GM21529 (cell line): Measurements from ENCODE around the gene SNED1.

Experiments
- ATAC-seq: cut with Tn5 transposase; IDR thresholded peaks from one replicate; pipeline ENCODE4 v1.9.1; 2021; ENCODE audit not compliant: unreplicated experiment

The SNED1 gene

DNA sequence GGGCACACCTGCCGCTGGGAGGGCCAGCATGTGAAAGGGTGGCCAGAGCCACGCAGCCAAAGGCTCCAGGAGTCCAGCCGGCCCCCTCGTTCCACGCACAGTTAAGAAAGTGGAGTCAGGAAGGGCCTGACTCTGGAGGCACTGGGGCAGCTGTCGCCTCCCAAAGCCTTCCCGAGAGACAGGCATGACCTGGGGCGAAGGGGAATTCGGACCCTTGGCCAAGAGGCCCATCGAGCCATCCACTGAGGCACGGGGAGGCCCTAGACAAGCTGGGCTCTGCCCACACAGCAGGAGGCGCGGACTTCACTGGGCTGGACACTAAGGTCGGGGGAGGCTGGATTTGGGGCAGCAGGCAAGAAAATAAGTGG lies 38.5 kb upstream of the SNED1 start:
- ATAC-seq = no peak

GRCh38 chr2:240960309-240960970 lies 38.0 kb upstream of the SNED1 start:
- no peak for ATAC-seq

DNA sequence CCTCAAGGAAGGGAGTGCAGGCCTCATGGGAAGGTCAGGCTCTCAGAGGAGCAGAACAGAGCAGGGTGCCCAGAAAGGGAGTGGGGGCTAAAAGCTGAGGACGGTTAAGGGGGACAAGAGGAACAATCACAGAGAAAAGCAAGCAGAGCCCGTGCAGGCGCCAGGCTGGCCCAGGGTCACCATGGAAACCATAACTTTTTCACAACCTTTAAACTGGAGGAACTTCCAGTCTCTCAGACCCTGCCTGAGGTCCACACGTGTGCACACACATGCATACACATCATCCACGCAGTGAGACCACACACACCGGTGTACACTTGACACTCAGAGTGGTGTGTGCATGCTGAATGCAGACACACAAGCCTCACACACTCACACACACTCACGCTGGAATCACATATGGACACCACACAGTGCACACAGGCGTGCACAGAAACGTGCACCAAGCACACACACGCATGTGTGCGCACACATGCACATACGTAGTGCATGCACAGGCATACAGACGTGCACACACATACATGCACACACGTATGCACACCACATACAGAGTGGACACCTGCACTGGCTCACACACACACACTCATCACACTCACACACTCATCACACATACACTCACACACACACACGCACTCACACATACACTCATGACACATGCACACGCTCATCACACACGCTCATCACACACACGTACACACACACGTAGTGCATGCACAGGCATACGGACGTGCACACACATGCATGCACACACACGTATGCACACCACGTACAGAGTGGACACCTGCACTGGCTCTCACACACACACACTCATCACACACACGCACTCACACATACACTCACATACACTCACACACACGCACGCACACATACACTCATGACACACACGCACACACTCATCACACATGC lies 37.2 kb upstream of the SNED1 start:
- no peak for ATAC-seq

GRCh38 chr2:240961910-240962299 lies 36.5 kb upstream of the SNED1 start:
- no peak for ATAC-seq

DNA sequence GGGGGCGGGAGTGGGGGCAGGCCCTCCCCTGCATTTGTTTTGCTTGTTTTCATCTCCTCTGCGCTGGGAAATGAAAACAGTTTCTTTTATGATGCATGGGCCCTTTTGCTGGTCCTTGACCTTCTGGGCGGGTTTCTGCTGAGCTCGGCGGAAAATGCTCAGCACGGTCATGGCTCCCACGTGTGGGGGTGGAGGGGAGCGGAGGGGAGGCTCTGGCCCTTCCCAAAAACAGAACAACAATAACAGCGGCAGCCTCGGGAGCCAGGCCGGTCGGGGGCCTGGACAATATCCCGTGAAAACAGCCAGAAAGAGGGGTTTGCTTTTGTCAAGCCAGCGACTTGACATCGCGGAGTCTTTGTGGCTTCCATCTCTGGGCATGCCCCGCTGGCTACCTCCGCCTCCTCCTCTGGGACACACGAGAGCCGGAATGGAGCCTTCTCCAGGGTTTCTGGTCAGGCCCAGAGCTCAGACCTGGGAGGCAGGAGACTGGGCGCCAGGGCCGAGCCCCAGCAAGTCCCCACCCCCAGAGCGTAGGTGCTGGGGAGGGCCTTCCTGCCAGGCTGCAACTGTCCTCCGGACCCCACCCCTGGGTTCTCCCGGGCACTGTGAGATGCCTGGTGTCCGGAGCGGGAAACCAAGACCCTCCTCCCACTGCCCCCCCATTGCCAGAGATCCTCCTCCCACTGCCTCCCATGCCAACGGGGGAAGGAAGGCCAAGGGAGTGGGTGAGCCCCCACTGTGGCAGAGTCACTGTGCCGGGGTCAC lies 35.9 kb upstream of the SNED1 start:
- ATAC-seq = no peak

- ATAC-seq = no peak
Observed at GRCh38 chr2:240963065-240963867, 35.2 kb upstream of the SNED1 start.

- no peak for ATAC-seq
Observed at GRCh38 chr2:240963868-240964703, 34.3 kb upstream of the SNED1 start.

GRCh38 chr2:240964704-240965295 lies 33.6 kb upstream of the SNED1 start:
- no peak for ATAC-seq

DNA sequence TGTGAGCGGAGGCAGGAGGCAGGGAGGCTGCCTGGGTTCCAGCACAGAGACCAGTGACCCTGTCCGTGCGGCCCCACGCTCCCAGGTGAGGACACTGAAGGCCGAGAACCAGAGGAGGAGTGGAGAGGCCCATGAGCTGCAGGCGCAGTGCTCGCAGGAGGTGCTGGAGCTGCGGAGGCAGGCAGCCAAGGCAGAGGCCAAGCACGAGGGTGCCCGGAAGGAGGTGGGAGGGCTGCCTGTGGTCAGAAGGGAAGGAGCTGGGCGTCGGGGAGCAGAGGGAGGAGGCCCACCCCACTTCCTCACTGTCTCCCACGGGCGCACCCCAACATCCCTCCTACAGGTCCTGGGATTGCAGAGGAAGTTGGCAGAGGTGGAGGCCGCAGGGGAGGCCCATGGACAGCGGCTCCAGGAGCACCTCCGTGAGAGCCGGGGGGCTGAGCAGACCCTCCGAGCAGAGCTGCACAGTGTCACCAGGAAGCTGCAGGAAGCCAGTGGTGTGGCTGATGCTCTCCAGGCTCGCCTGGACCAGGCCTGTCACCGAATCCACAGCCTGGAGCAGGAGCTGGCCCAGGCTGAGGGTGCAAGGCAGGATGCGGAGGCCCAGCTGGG lies 33.0 kb upstream of the SNED1 start:
- ATAC-seq = no peak

GRCh38 chr2:240965905-240966456 lies 32.4 kb upstream of the SNED1 start:
- no peak for ATAC-seq

GRCh38 chr2:240966457-240966905 lies 31.9 kb upstream of the SNED1 start:
- ATAC-seq = no peak

DNA sequence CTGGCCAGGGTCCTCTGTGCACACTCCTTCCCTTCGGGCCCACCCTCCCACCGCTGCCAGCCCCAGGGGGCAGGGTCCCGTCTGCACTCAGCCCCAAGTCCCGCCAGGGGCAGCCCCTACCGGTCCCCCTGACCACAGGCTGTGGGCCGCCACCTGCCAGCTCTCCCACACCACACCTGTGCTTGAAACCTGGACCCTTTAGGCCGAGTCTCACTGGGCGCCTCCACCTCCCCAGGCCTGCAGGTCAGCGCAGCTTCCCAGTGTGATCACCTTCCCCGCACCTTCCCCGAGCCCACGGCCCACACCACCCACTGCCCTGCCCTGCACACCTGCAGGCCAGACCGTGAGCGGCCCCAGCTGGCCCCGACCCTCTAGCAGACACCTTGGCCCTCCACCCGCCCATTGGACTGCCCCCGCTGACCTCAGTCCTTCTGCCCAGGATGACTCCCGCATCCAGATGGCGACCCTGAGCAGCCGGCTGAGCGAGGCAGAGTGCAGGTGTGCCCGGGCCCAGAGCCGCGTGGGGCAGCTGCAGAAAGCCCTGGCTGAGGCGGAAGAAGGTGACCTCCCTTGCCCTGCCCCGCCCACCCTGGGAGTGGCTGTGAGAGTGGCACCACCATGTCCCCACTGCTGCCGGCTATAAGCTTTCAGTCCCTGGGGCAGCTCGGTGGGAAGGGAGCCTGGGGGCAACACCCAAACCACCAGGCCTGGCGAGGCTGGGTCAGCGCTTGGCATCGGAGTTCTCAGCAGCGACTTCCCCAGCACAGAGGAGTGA lies 31.3 kb upstream of the SNED1 start:
- no peak for ATAC-seq

DNA sequence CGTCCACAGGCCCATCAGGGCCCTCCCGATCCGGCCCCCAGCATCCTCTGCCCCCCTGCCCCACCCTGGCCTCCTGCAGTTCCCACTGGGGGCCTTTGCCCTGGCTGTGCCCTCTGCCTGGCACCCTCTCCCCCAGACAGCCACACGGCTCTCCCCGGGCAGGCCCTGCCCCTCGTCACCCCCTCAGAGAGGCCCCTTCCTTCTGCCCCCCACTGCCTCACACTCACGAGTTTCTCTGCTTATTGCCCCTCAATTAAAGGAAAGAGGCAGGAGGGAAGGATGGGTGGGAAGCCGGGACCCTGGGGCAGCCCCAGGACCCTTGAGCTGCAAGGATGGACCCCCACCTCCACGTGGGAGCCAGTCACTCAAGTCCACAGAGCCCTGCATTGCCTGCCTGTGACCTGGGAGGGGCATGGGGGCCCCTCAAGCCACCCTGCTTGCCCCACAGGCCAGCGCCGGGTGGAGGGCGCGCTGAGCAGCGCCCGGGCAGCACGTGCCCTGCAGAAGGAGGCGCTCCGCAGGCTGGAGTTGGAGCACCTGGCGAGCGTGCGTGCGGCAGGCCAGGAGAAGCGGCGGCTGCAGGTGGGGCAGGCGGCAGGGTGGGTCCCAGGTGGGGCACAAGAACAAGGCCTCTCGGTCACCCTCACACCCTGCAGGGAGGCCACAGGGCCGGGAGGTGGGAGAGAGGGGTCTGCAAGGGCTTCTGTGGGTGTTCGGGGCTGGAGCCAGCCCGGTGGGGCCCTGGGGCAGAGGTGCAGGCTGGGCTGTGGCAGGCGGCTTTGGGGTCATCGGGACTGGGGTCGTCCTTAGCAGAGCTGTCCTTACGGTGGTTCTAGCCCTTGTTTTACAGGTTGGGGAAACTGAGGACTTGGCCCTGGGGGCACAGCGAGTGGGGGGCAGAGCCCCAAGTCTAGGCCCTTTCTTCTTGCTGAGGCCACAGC lies 30.5 kb upstream of the SNED1 start:
- ATAC-seq = no peak

DNA sequence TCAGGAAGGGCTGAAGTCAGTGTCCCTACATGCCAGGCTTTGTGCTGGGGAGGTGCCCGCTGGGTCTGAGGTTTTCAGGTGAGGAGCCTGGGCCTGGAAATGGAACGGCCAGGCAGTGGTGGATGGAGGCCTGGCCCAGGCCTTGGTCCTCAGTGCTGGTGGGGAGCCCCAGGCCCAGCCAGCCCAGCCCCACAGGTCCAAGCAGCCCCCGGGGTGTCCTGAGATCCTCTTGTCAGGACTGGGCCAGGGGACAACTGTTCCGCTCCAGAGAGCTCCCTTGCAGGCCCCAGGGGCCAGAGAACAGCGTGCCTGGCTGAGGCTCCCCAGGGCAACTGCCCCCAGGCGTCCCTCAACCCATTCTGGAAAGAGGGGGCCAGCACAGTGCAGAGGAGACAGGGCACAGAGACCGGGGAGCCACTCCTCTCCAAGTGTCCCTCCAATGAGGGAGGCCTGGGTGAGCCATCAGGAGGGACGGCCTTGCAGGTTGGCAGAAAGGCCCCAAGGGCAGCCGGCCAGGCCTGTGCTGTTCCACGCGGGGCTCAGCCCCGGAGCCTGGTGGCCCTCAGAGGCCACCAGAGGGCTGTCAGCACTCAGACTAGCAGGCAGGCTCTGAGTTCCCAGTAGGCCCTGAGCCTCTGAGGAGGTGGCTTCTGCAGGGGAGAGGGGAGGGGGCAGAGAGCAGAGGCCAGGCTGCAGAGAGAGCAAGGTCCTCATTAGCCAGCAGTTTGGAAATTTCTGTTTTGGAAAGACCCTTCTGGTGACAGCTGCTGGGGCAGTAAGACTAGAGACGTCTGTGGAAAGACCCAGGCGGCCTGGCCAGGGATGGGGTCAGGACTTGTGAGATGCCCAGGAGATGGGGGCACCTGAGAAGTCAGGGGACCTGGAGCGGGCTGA lies 29.4 kb upstream of the SNED1 start:
- no peak for ATAC-seq

- no peak for ATAC-seq
Observed at GRCh38 chr2:240970104-240970503, 28.3 kb upstream of the SNED1 start.

GRCh38 chr2:240970816-240971215 lies 27.6 kb upstream of the SNED1 start:
- ATAC-seq = no peak
